PC-3 (cell line): ENCODE measurements around the gene ASB13. TPM values are rescaled to one million over a fixed set of nuclear protein-coding genes. Genes with fewer than 3 reads are reported as not detected.

Experiments used
- ATAC-seq: fragments of 200-7000 bp; cut with Tn5 transposase; 2 replicates; pipeline ENCODE4 v1.9.1; 2020; ENCODE audit warnings: mild to moderate bottlenecking, moderate library complexity
- BruUV-seq: library from RNA; stranded (reverse); fragments of 400-500 nt; replicated peaks from 2 replicates; lab custom pipeline; 2021; lab: Mats Ljungman, UMichigan
- CTCF ChIA-PET: fragments of 300-600 bp; sonication (Branson Sonifier 250); formaldehyde crosslinking; loops from one replicate; lab custom pipeline; 2022; ENCODE audit warnings: antibody characterized with exemption; lab: Charles Lee
- POLR2A ChIA-PET: fragments of 300-600 bp; sonication (Branson Sonifier 250); formaldehyde crosslinking; loops from one replicate; lab custom pipeline; 2022; ENCODE audit warnings: antibody characterized with exemption; ENCODE audit not compliant: unreplicated experiment; lab: Charles Lee
- DNase-seq: peaks from one replicate; pipeline ENCODE4 v3.0.0-alpha.2; 2015
- H2AFZ ChIP-seq: fragments of 300-600 bp; sonication (generic); 2 replicates; pipeline ENCODE4 v1.6.0; 2016; ENCODE audit warnings: antibody characterized with exemption, low read length
- H3F3A ChIP-seq: fragments of 300-600 bp; sonication (generic); one replicate; pipeline ENCODE4 v1.6.0; 2017; ENCODE audit warnings: antibody characterized with exemption, low read length, control low read depth, mild to moderate bottlenecking; ENCODE audit not compliant: unreplicated experiment
- H3K27ac ChIP-seq: fragments of 300-600 bp; sonication (generic); 2 replicates; pipeline ENCODE4 v1.5.1; 2016; ENCODE audit warnings: mild to moderate bottlenecking, low read length
- H3K27me3 ChIP-seq: fragments of 300-600 bp; sonication (generic); 2 replicates; pipeline ENCODE4 v1.6.1; 2016; ENCODE audit warnings: low read length, mixed read lengths
- H3K36me3 ChIP-seq: fragments of 300-600 bp; sonication (generic); 2 replicates; pipeline ENCODE4 v1.6.1; 2016; ENCODE audit warnings: low read depth, mixed run types, low read length, mixed read lengths
- H3K4me1 ChIP-seq: fragments of 300-600 bp; sonication (generic); 2 replicates; pipeline ENCODE4 v1.5.1; 2016; ENCODE audit warnings: low read length; ENCODE audit not compliant: insufficient read depth
- H3K4me2 ChIP-seq: fragments of 300-600 bp; sonication (generic); 2 replicates; pipeline ENCODE4 v1.6.0; 2016; ENCODE audit warnings: low read length
- H3K4me3 ChIP-seq: fragments of 300-600 bp; sonication (generic); 2 replicates; pipeline ENCODE4 v1.5.1; 2016; ENCODE audit warnings: mild to moderate bottlenecking, low read length, mixed read lengths
- H3K79me2 ChIP-seq: fragments of 300-600 bp; sonication (generic); 2 replicates; pipeline ENCODE4 v1.6.1; 2017; ENCODE audit warnings: low read length, mixed read lengths
- H3K9ac ChIP-seq: fragments of 300-600 bp; sonication (generic); 2 replicates; pipeline ENCODE4 v1.6.0; 2016; ENCODE audit warnings: mild to moderate bottlenecking, low read length
- H3K9me2 ChIP-seq: fragments of 300-600 bp; sonication (generic); replicated peaks from 2 replicates; pipeline ENCODE4 v1.6.1; 2016; ENCODE audit warnings: mixed run types, low read length, mixed read lengths
- H3K9me3 ChIP-seq: fragments of 300-600 bp; sonication (generic); 2 replicates; pipeline ENCODE4 v1.6.1; 2016; ENCODE audit warnings: low read length, mixed read lengths
- H4K20me1 ChIP-seq: fragments of 300-600 bp; sonication (generic); 2 replicates; pipeline ENCODE4 v1.6.1; 2016; ENCODE audit warnings: low read length, mixed read lengths
- CTCF ChIP-seq: fragments of 300-600 bp; sonication (generic); conservative IDR thresholded peaks from 2 replicates; pipeline ENCODE4 v1.5.1; 2017; ENCODE audit warnings: antibody characterized with exemption, low read depth, mild to moderate bottlenecking, low read length
- EZH2 ChIP-seq: fragments of 300-600 bp; sonication (generic); IDR thresholded peaks from one replicate; pipeline ENCODE4 v1.6.1; 2017; ENCODE audit warnings: antibody characterized with exemption, mild to moderate bottlenecking, low read length; ENCODE audit not compliant: unreplicated experiment
- EZH2phosphoT487 ChIP-seq: fragments of 300-600 bp; sonication (generic); IDR thresholded peaks from 2 replicates; pipeline ENCODE4 v1.6.1; 2018; ENCODE audit warnings: mild to moderate bottlenecking, antibody characterized with exemption, low read length, borderline replicate concordance
- intact Hi-C: fragments of 100-400 bp; cut with micrococcal nuclease; formaldehyde crosslinking; loops from 2 replicates; pipeline ENCODE4 v1.9.0; 2023
- total RNA-seq: library from RNA; depleted of rRNA; stranded (reverse); fragments of >200 nt; gene quantifications from 2 replicates; pipeline ENCODE4 v1.2.3, GENCODE V29; 2014

The ASB13 gene
- total RNA-seq, 1 experiment from 2014 or later = 6.6 TPM

- Histone ChIP-seq H3K4me1 (0 out of 2 replicates have a peak, but pooled peaks cover 5% of the 10 kb centered on the region), H3K9ac (no peak overlapping the region), H3F3A (no peaks in the 10 kb centered on the region), H3K27ac (no peak overlapping the region), H3K79me2 (no peaks in the 10 kb centered on the region), H2AFZ (no peak overlapping the region), H3K4me3 (no peak overlapping the region), H3K9me2 (no peaks in the 10 kb centered on the region), H4K20me1 (no peaks in the 10 kb centered on the region), H3K9me3 (no peaks in the 10 kb centered on the region), H3K36me3 (no peaks in the 10 kb centered on the region), H3K4me2 (no peak overlapping the region), H3K27me3 (no peaks in the 10 kb centered on the region)
- ChIA-PET POLR2A (no interaction called here), CTCF (no interaction called here)
- intact Hi-C loops = loop anchor here (10.0 kb wide), 1 partner anchor 205 kb away; the partner anchor contains the start of gene ANKRD16
- no TSS peak for BruUV-seq
- peak; percentile 9 for DNase-seq
- no peak for ATAC-seq
- TF ChIP-seq EZH2 = no peak
- no peak for TF ChIP-seq EZH2phosphoT487
- TF ChIP-seq CTCF = 0 out of 2 replicates have a peak, but pooled peaks have one; percentile 12
These were observed 13.2 kb upstream of the ASB13 start for GRCh38 chr10:5679606-5680005.

- no peak for TF ChIP-seq CTCF
- no peak for TF ChIP-seq EZH2phosphoT487
- TF ChIP-seq EZH2 = no peak
- H4K20me1 ChIP-seq = no peaks in the 10 kb centered on the region
- no peak overlapping the region for H2AFZ ChIP-seq
- no peak overlapping the region for H3K27ac ChIP-seq
- no TSS peak for BruUV-seq
- ChIA-PET POLR2A (no interaction called here), CTCF (no interaction called here)
- 0 out of 2 replicates have a peak, but pooled peaks cover under 1% of the 10 kb centered on the region for H3K4me1 ChIP-seq
- no peaks in the 10 kb centered on the region for H3K9me2 ChIP-seq
- no peak for ATAC-seq
- H3K4me2 ChIP-seq = no peak overlapping the region
- no peaks in the 10 kb centered on the region for H3K27me3 ChIP-seq
- no peaks in the 10 kb centered on the region for H3F3A ChIP-seq
- H3K79me2 ChIP-seq = no peaks in the 10 kb centered on the region
- H3K4me3 ChIP-seq = no peak overlapping the region
- intact Hi-C loops = no loop called here
- H3K9ac ChIP-seq = no peak overlapping the region
- DNase-seq = no peak
- H3K36me3 ChIP-seq = no peaks in the 10 kb centered on the region
- no peaks in the 10 kb centered on the region for H3K9me3 ChIP-seq
These were observed 12.6 kb upstream of the ASB13 start for GRCh38 chr10:5679037-5679435.

- intact Hi-C loops = no loop called here
- CTCF ChIA-PET = no interaction called here
- H3K4me1 ChIP-seq = no peaks in the 10 kb centered on the region
These were observed 12.1 kb upstream of the ASB13 start for GRCh38 chr10:5678397-5679036.

More at GRCh38 chr10:5678397-5679036, 12.1 kb upstream of the ASB13 start:
- Histone ChIP-seq H4K20me1 (no peaks in the 10 kb centered on the region), H3K79me2 (no peaks in the 10 kb centered on the region), H3K9ac (no peak overlapping the region), H3K9me3 (no peaks in the 10 kb centered on the region), H2AFZ (no peak overlapping the region), H3K4me2 (no peak overlapping the region), H3F3A (no peaks in the 10 kb centered on the region), H3K9me2 (no peaks in the 10 kb centered on the region), H3K36me3 (no peaks in the 10 kb centered on the region), H3K27ac (no peak overlapping the region), H3K27me3 (no peaks in the 10 kb centered on the region), H3K4me3 (no peak overlapping the region)
- no TSS peak for BruUV-seq
- no peak for ATAC-seq
- no peak for DNase-seq
- POLR2A ChIA-PET = no interaction called here
- no peak for TF ChIP-seq EZH2phosphoT487
- no peak for TF ChIP-seq EZH2
- no peak for TF ChIP-seq CTCF
